ENCODE results near the gene BBC3. TPM values are rescaled to one million over a fixed set of nuclear protein-coding genes. Genes with fewer than 3 reads are reported as not detected.
"Not testable (repeated sequence)": the region's sequence is repeated elsewhere in the genome, so short reads cannot be mapped to it uniquely, and the experiment has no call there.

BBC3 gene
- 1 to 10 TPM; 1.6 to 2.9 (median 2.6) TPM for polyA plus RNA-seq (ENCODE audit: insufficient read length in 4 of 4)

- DNase-seq (ENCODE audit: low read depth in 4 of 4, low spot score in 2 of 4): no peak
Measured at GRCh38 chr19:47230921-47231214, at the start of gene BBC3. BBC3 (minus strand) TSS chr19:47231199; CDS start chr19:47228431, 2,768 bp downstream.

DNA sequence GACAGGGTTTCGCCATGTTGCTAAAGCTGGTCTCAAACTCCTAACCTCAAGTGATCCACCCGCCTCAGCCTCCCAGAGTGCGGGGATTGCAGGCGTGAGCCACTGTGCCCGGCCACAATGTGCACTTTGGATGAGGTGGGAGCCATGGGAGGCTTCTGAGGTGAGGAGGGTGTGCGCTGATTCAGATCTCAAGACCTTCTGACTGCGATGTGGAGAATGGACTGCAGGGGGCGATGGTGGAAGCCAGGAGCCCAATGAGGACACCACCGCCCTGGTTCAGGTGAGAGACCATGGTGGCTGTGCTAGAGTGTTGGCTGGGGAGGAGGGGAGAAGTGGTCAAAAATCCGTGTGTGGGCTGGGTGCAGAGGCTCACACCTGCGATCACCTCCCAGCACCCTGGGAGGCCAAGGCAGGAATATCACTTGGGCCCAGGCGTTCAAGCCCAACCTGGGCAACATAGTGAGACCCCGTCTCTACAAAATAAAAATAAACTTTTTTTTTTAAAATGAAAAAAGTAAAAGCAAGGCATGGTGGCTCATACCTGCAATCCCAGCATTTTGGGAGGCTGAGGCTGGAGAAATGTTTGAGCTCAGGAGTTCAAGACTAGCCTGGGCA lies 49.3 kb upstream of the BBC3 start:
- DNase-seq (ENCODE audit: low read depth in 4 of 4, low spot score in 2 of 4): no peak

- not testable (repeated sequence) for DNase-seq (ENCODE audit: low read depth in 4 of 4, low spot score in 2 of 4)
Measured at GRCh38 chr19:47276513-47276912, 45.5 kb upstream of the BBC3 start.

- DNase-seq (ENCODE audit: low read depth in 4 of 4, low spot score in 2 of 4): no peak
Measured at GRCh38 chr19:47275791-47276461, 44.9 kb upstream of the BBC3 start.

DNA sequence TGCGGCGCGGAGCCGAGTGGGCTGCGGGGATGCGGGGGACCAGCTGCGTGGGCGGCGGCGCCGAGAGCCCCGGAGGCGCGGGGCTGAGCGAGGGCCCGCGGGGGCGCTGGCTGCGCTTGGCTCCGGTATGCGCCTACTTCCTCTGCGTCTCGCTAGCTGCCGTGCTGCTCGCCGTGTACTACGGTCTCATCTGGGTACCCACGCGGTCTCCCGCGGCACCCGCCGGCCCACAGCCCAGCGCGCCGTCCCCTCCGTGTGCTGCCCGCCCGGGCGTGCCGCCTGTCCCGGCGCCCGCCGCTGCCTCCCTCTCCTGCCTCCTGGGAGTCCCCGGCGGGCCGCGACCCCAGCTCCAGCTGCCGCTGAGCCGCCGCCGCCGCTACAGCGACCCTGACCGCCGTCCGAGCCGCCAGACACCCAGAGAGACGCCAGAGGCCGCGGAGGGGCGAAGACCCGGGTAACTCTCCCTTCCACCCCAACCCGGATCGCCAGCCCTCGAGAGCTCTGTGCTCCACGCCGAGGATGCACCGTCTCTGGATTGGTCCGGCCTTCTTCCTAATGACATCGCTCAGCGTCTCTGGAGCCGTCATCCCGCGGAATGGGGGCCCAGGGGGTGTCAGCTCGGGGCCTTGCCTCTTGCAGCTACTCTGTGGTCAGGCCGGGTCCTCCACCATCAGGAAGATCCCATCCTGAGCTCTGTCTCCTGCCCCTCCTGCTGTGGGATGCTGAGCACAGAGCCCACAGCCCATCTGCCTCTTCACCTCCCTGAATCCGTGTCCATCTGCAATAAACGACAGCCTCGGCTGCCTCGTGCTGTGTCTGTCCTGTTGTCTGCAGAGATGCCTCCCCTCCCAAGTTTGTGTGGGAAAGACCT lies 44.1 kb upstream of the BBC3 start:
- DNase-seq (ENCODE audit: low read depth in 4 of 4, low spot score in 2 of 4): peak in 1 of 4 donors; percentile 18

- DNase-seq (ENCODE audit: low read depth in 4 of 4, low spot score in 2 of 4): peak in 2 of 4 donors; percentile 81 to 86
Measured at GRCh38 chr19:47274071-47274890, 43.3 kb upstream of the BBC3 start, which contains the start of gene INAFM1. INAFM1 (plus strand) TSS chr19:47274885; CDS start chr19:47274920, 35 bp downstream.

DNA sequence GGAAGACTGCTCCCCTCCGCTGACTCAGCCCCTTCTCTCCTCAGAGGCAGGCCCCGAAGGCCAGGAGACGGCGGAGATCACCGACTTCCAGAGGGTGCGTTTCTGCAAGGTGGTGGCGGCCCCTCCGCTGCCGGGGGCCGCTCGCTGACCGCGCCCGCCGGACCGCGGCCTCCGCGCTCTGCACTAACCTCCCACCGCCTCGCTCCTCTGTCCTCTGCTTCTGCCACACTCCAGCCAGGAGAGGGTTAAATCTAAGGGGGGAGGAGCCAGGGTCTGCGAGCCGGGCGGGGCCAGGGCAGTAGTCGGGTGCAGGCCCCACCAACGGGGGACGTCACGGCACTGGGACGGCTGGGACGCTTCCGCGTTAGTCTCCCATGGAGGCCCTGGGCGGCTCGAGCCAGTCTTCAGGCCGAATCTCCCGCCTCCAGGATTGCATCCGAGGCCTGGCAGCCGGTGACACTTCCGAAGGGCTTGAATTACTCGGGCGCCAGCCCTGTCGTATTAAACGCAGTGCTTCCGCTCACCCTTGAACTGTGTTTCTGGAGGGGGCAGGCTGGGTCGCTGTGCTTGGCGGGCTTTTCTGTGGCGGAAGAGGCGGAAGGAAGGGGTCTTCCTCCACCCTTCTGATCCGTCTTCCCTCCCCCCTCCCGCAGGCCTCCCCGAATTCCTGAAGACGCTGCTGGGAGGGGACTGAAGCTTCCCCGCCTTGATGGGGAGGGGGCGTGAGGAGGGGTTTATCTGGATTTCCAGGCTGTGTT lies 42.5 kb upstream of the BBC3 start:
- peak; percentile 88 to 89 (median 89) for DNase-seq (ENCODE audit: low read depth in 4 of 4, low spot score in 2 of 4)

GRCh38 chr19:47272448-47273312 lies 41.7 kb upstream of the BBC3 start:
- peak in 1 of 4 donors; percentile 18 for DNase-seq (ENCODE audit: low read depth in 4 of 4, low spot score in 2 of 4)

- no peak for DNase-seq (ENCODE audit: low read depth in 4 of 4, low spot score in 2 of 4)
Measured at GRCh38 chr19:47271949-47272348, 41.0 kb upstream of the BBC3 start.

DNA sequence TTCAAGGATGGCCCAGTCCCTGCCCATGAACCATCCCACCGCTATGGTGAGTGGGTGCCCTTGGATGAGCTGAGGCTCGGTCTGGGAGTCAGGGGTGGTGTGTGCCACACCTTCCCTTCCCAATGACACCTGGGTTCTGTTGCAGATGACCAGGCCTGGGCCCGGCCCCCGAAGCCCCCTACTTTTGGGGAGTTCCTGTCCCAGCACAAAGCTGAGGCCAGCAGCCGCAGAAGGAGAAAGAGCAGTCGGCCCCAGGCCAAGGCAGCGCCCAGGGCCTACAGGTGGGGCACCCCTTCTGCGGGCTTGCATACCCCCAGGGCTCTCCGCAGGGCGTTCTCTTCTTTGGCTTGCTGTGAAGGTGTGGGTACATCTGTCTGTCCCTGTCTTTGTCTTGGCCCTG lies 39.4 kb upstream of the BBC3 start:
- no peak for DNase-seq (ENCODE audit: low read depth in 4 of 4, low spot score in 2 of 4)

DNA sequence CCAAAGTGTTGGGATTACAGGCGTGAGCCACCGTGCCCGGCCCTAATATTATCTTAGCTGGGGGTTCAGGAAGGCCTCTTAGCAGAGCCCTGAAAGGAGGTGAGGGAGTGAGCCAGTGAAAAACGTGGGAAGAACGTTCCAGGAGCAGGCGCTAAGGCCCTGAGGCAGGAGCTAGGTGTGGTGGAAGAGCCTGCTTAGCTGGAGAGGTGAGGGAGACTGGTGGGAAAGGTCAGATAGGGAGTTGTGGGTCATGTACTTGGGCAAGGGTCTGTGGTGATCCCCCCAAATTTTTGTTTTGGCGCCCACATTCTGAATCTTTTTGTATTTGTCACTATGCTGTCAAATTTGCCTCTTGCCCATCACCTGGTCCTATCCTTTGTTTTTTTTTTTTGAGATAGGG lies 38.6 kb upstream of the BBC3 start:
- no peak for DNase-seq (ENCODE audit: low read depth in 4 of 4, low spot score in 2 of 4)

GRCh38 chr19:47268028-47268427 lies 37.0 kb upstream of the BBC3 start:
- no peak for DNase-seq (ENCODE audit: low read depth in 4 of 4, low spot score in 2 of 4)

DNA sequence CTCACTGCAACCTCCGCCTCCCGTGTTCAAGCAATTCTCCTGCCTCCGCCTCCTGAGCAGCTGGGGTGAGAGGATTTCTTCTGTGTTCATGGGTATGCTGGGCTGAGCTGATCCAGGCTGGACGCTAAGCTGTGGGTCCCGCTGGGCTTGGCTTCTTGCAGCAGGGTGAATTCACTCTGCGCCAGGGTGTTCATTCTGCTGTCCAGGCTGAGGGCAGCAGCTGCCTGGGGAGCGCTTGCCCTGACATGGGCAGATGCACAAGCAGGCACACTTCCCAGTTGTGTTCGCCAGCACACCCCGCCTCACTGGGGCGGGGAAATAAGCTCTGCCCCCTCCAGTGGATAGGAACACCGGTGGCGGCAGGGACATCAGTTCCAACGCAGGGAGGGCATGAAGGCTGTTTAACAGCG lies 36.4 kb upstream of the BBC3 start:
- no peak for DNase-seq (ENCODE audit: low read depth in 4 of 4, low spot score in 2 of 4)

- DNase-seq (ENCODE audit: low read depth in 4 of 4, low spot score in 2 of 4): no peak
Measured at GRCh38 chr19:47266401-47266941, 35.5 kb upstream of the BBC3 start.

- DNase-seq (ENCODE audit: low read depth in 4 of 4, low spot score in 2 of 4): no peak
Measured at GRCh38 chr19:47264629-47265028, 33.6 kb upstream of the BBC3 start.

GRCh38 chr19:47261946-47262793 lies 31.2 kb upstream of the BBC3 start:
- not testable (repeated sequence) for DNase-seq (ENCODE audit: low read depth in 4 of 4, low spot score in 2 of 4)

DNA sequence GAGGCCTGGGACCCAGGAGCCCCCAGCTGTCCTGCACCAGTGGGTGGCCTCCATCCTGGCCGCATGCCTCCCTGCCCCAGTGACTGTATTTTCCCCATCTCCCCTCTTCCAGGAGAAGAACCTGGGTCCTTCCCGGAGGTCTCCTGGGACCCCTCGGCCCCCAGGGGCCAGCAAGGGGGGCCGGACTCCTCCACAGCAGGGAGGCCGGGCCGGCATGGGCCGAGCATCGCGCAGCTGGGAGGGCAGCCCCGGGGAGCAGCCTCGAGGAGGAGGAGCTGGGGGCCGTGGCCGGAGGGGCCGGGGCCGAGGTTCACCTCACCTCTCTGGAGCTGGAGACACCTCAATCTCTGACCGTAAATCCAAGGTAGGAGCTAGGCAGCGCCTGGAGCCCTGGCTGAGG lies 29.5 kb upstream of the BBC3 start:
- DNase-seq (ENCODE audit: low read depth in 4 of 4, low spot score in 2 of 4): no peak
